H9 (cell line): ENCODE results near the gene SEC22A. TPM values are rescaled to one million over a fixed set of nuclear protein-coding genes. Genes with fewer than 3 reads are reported as not detected.

Experiments used
- DNase-seq: peaks from one replicate; pipeline ENCODE4 v3.0.0-alpha.2; 2017
- H2AFZ ChIP-seq: one replicate; pipeline ENCODE4 v1.6.1; 2013; ENCODE audit warnings: mild to moderate bottlenecking, low read length, control low read depth, moderate library complexity
- H2AK5ac ChIP-seq: 2 replicates; pipeline ENCODE4 v1.6.1; 2013; ENCODE audit warnings: low read length, control low read depth, mixed read lengths; ENCODE audit not compliant: insufficient read length
- H2BK120ac ChIP-seq: one replicate; pipeline ENCODE4 v1.6.1; 2013; ENCODE audit warnings: low read depth, mild to moderate bottlenecking, low read length, control low read depth, inconsistent platforms; ENCODE audit not compliant: poor library complexity, severe bottlenecking
- H2BK12ac ChIP-seq: 2 replicates; pipeline ENCODE4 v1.6.1; 2013; ENCODE audit warnings: low read length, control low read depth, mixed read lengths, low read depth; ENCODE audit not compliant: insufficient read length
- H2BK15ac ChIP-seq: 2 replicates; pipeline ENCODE4 v1.6.1; 2013; ENCODE audit warnings: low read depth, low read length, control low read depth
- H2BK20ac ChIP-seq: one replicate; pipeline ENCODE4 v1.6.1; 2013; ENCODE audit warnings: low read depth, mild to moderate bottlenecking, low read length, control low read depth, inconsistent platforms; ENCODE audit not compliant: poor library complexity, severe bottlenecking
- H2BK5ac ChIP-seq: 2 replicates; pipeline ENCODE4 v1.6.1; 2013; ENCODE audit warnings: low read length, control low read depth, mixed read lengths; ENCODE audit not compliant: insufficient read length
- H3K14ac ChIP-seq: 2 replicates; pipeline ENCODE4 v1.6.1; 2013; ENCODE audit warnings: low read length, control low read depth; ENCODE audit not compliant: insufficient read depth
- H3K18ac ChIP-seq: 2 replicates; pipeline ENCODE4 v1.6.1; 2013; ENCODE audit warnings: low read depth, mild to moderate bottlenecking, mixed read lengths, low read length, control low read depth; ENCODE audit not compliant: insufficient read length
- H3K23ac ChIP-seq: 2 replicates; pipeline ENCODE4 v1.6.1; 2013; ENCODE audit warnings: low read length, control low read depth, mixed read lengths, low read depth; ENCODE audit not compliant: insufficient read length
- H3K23me2 ChIP-seq: 2 replicates; pipeline ENCODE4 v1.6.1; 2013; ENCODE audit warnings: low read depth, mild to moderate bottlenecking, mixed read lengths, low read length, control low read depth; ENCODE audit not compliant: insufficient read length, poor library complexity, severe bottlenecking
- H3K27ac ChIP-seq: 2 replicates; pipeline ENCODE4 v1.5.1; 2013; ENCODE audit warnings: low read length, control low read depth, mixed read lengths, low read depth; ENCODE audit not compliant: insufficient read length
- H3K27me3 ChIP-seq: 2 replicates; pipeline ENCODE4 v1.6.1; 2013; ENCODE audit warnings: low read length, control low read depth, inconsistent platforms; ENCODE audit not compliant: insufficient read depth
- H3K4ac ChIP-seq: 2 replicates; pipeline ENCODE4 v1.6.1; 2013; ENCODE audit warnings: low read depth, mild to moderate bottlenecking, control low read depth, inconsistent platforms, low read length, moderate library complexity
- H3K4me1 ChIP-seq: 2 replicates; pipeline ENCODE4 v1.6.1; 2013; ENCODE audit warnings: low read length, control low read depth, inconsistent platforms; ENCODE audit not compliant: insufficient read depth
- H3K4me2 ChIP-seq: 2 replicates; pipeline ENCODE4 v1.6.1; 2013; ENCODE audit warnings: low read length, control low read depth, mixed read lengths; ENCODE audit not compliant: insufficient read length, insufficient read depth
- H3K56ac ChIP-seq: 2 replicates; pipeline ENCODE4 v1.6.1; 2013; ENCODE audit warnings: low read depth, mild to moderate bottlenecking, mixed read lengths, low read length, control low read depth; ENCODE audit not compliant: insufficient read length
- H3K79me1 ChIP-seq: 2 replicates; pipeline ENCODE4 v1.6.1; 2013; ENCODE audit warnings: low read depth, mild to moderate bottlenecking, moderate library complexity, low read length, control low read depth, inconsistent platforms; ENCODE audit not compliant: insufficient read depth, poor library complexity, severe bottlenecking
- H3K79me2 ChIP-seq: 2 replicates; pipeline ENCODE4 v1.6.1; 2013; ENCODE audit warnings: low read length, control low read depth, inconsistent platforms; ENCODE audit not compliant: insufficient read depth
- H3K9ac ChIP-seq: 2 replicates; pipeline ENCODE4 v1.6.1; 2013; ENCODE audit warnings: low read length, control low read depth, mixed read lengths; ENCODE audit not compliant: insufficient read length; ENCODE audit errors: extremely low read depth
- H3K9me3 ChIP-seq: one replicate; pipeline ENCODE4 v1.6.1; 2013; ENCODE audit warnings: low read depth, low read length, inconsistent platforms; ENCODE audit not compliant: control insufficient read depth
- H3T11ph ChIP-seq: one replicate; pipeline ENCODE4 v1.6.1; 2013; ENCODE audit warnings: mild to moderate bottlenecking, low read length, control low read depth, inconsistent platforms
- H4K20me1 ChIP-seq: one replicate; pipeline ENCODE4 v1.6.1; 2013; ENCODE audit not compliant: control insufficient read depth, insufficient read length, insufficient read depth
- H4K5ac ChIP-seq: 2 replicates; pipeline ENCODE4 v1.6.1; 2013; ENCODE audit warnings: low read depth, mild to moderate bottlenecking, mixed read lengths, low read length, control low read depth; ENCODE audit not compliant: insufficient read length
- H4K8ac ChIP-seq: replicated peaks from 2 replicates; pipeline ENCODE4 v1.6.1; 2013; ENCODE audit warnings: low read length, control low read depth, mixed read lengths, low read depth; ENCODE audit not compliant: insufficient read length
- H4K91ac ChIP-seq: 2 replicates; pipeline ENCODE4 v1.6.1; 2013; ENCODE audit warnings: low read depth, mild to moderate bottlenecking, moderate library complexity, mixed read lengths, low read length, control low read depth; ENCODE audit not compliant: insufficient read length
- H3K27ac Mint-ChIP-seq, 3 experiments: 2 replicates in 2 of 3; 3 replicates in 1 of 3; pipeline ENCODE4 v1.8.0; 2020 to 2021; ENCODE audit warnings: mixed read lengths in 3 of 3, mild to moderate bottlenecking in 1 of 3, moderate library complexity in 1 of 3
- H3K27me3 Mint-ChIP-seq: 2 replicates; pipeline ENCODE4 v1.8.0; 2021; ENCODE audit warnings: low read depth, mild to moderate bottlenecking, moderate library complexity, mixed read lengths
- H3K36me3 Mint-ChIP-seq, 3 experiments: 2 replicates in 2 of 3; 3 replicates in 1 of 3; pipeline ENCODE4 v1.8.0; 2020 to 2021; ENCODE audit warnings: low read depth in 3 of 3, mixed read lengths in 3 of 3; ENCODE audit not compliant: insufficient read depth in 1 of 3
- H3K4me1 Mint-ChIP-seq, 2 experiments: 2 replicates each; pipeline ENCODE4 v1.8.0; 2020; ENCODE audit warnings: mixed read lengths in 2 of 2
- H3K4me3 Mint-ChIP-seq, 2 experiments: 2 replicates in 1 of 2; 3 replicates in 1 of 2; pipeline ENCODE4 v1.8.0; 2020 to 2021; ENCODE audit warnings: mild to moderate bottlenecking in 2 of 2, mixed read lengths in 2 of 2, moderate library complexity in 1 of 2
- H3K9me3 Mint-ChIP-seq, 2 experiments: 2 replicates in 1 of 2; 3 replicates in 1 of 2; pipeline ENCODE4 v1.8.0; 2020; ENCODE audit warnings: mild to moderate bottlenecking in 2 of 2, mixed read lengths in 2 of 2, moderate library complexity in 1 of 2
- CTCF ChIP-seq: fragments of 200-600 bp; sonication (generic); conservative IDR thresholded peaks from 3 replicates; pipeline ENCODE4 v1.8.0; 2021; ENCODE audit warnings: antibody characterized with exemption, mild to moderate bottlenecking
- WGBS: extraction: QIAGEN DNeasy Blood & Tissue Kit; methylation state at CpG from one replicate; pipeline ENCODE4 v1.1.7; 2013; ENCODE audit warnings: missing lambda C conversion rate, low lambda C conversion rate, mixed read lengths; ENCODE audit not compliant: insufficient read length; ENCODE audit errors: extremely low coverage; 5-methylcytosine and 5-hydroxymethylcytosine counted together
- total RNA-seq: library from RNA; stranded (reverse); gene quantifications from 2 replicates; pipeline ENCODE4 v1.2.1, GENCODE V29; 2021

Gene SEC22A
- total RNA-seq, 1 experiment from 2014 or later = 9.9 TPM

- no peak for DNase-seq
- no peaks in the 10 kb centered on the region for H3K9me3 ChIP-seq
- Mint-ChIP-seq H3K27ac (peak overlapping the region in 1 of 3 experiments; percentile 66; a peak in 2 of 7 replicates), H3K27me3 (no peaks in the 10 kb centered on the region), H3K9me3 (no peaks in the 10 kb centered on the region), H3K36me3 (no peaks in the 10 kb centered on the region), H3K4me3 (no peak overlapping the region), H3K4me1 (peaks cover 0 to under 1% of the 10 kb centered on the region in 2 experiments; a peak in 1 of 4 replicates)
- H3K4me1 ChIP-seq = no peaks in the 10 kb centered on the region
- no peak overlapping the region for H2BK120ac ChIP-seq
- H3K23me2 ChIP-seq = no peaks in the 10 kb centered on the region
- no peak overlapping the region for H3K4me2 ChIP-seq
- no peaks in the 10 kb centered on the region for H3K79me1 ChIP-seq
- no peak overlapping the region for H3K4ac ChIP-seq
- no peak overlapping the region for H2BK12ac ChIP-seq
- H3K27ac ChIP-seq = no peak overlapping the region
- no CpG with 5 or more reads among the region's 6 CpGs for WGBS
- no peak overlapping the region for H2BK20ac ChIP-seq
- no peak overlapping the region for H3K56ac ChIP-seq
- no peak overlapping the region for H2AFZ ChIP-seq
- H4K5ac ChIP-seq = no peak overlapping the region
- H3K14ac ChIP-seq = no peak overlapping the region
- H2AK5ac ChIP-seq = no peak overlapping the region
- H3K18ac ChIP-seq = no peak overlapping the region
- H3K9ac ChIP-seq = no peak overlapping the region
- H4K20me1 ChIP-seq = no peaks in the 10 kb centered on the region
- H3K27me3 ChIP-seq = no peaks in the 10 kb centered on the region
- H2BK15ac ChIP-seq = no peak overlapping the region
- no peak overlapping the region for H3T11ph ChIP-seq
- no peaks in the 10 kb centered on the region for H3K79me2 ChIP-seq
- H2BK5ac ChIP-seq = no peak overlapping the region
- no peak overlapping the region for H4K8ac ChIP-seq
- H3K23ac ChIP-seq = no peak overlapping the region
- H4K91ac ChIP-seq = no peak overlapping the region
- no peak for TF ChIP-seq CTCF
Measured at GRCh38 chr3:123188058-123188457, 13.7 kb upstream of the SEC22A start.
